Panc1 (cell line): ENCODE results near the gene TRIM2.

ENCODE experiments used
- TCF7L2 ChIP-seq: IDR thresholded peaks from 2 replicates; pipeline ENCODE4 v1.6.1; 2011; ENCODE audit warnings: mild to moderate bottlenecking, low read depth, low read length, inconsistent platforms
- TF ChIP-seq, protein P1 (sequence below): fragments of 450-650 bp; IDR thresholded peaks from 2 replicates; pipeline ENCODE4 v1.5.1; 2017; ENCODE audit warnings: mild to moderate bottlenecking

DNA sequence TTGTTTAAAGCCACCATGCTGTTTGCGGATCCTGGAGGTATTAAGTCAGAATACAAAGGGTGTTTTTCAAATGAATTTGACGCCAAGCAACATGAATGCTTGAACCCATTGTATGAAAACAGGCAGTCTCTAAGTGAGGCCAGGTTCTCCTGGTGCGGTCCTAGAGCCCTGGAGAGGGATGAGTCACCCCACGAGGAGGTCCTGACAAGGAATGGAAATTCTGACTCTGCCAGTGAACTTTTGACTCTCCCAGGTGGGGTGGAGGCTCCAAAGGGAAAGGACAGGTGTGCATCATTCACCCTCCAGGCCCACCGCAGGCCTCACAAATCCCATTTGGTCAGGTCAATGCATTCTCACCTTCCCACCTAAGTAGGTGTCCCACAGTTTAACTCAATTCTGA lies 1.5 kb downstream of the TRIM2 start:
- TF ChIP-seq TCF7L2, result no peak
- TF ChIP-seq, protein P1, sequence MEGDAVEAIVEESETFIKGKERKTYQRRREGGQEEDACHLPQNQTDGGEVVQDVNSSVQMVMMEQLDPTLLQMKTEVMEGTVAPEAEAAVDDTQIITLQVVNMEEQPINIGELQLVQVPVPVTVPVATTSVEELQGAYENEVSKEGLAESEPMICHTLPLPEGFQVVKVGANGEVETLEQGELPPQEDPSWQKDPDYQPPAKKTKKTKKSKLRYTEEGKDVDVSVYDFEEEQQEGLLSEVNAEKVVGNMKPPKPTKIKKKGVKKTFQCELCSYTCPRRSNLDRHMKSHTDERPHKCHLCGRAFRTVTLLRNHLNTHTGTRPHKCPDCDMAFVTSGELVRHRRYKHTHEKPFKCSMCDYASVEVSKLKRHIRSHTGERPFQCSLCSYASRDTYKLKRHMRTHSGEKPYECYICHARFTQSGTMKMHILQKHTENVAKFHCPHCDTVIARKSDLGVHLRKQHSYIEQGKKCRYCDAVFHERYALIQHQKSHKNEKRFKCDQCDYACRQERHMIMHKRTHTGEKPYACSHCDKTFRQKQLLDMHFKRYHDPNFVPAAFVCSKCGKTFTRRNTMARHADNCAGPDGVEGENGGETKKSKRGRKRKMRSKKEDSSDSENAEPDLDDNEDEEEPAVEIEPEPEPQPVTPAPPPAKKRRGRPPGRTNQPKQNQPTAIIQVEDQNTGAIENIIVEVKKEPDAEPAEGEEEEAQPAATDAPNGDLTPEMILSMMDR, result no peak
